Measurements from ENCODE around the gene MAGI1.

- no peak for TF ChIP-seq CTCF (IDR thresholded peaks at IDR 0.05)
- TF ChIP-seq POLR2A (IDR thresholded peaks at IDR 0.05): no peak
These were observed 385.0 kb downstream of the MAGI1 start for GRCh38 chr3:65653731-65654130.

Data from uterus (tissue), 2 donors.